ENCODE measurements around the gene ULK4.
"Not testable (repeated sequence)": the region's sequence is repeated elsewhere in the genome, so short reads cannot be mapped to it uniquely, and the experiment has no call there.

The ULK4 gene

GRCh38 chr3:41448396-41448795, 513.5 kb downstream of the ULK4 start:
- no peak for DNase-seq (ENCODE audit: low read depth)
- TF ChIP-seq POLR2A (IDR thresholded peaks at IDR 0.05; ENCODE audit: extremely low read depth, insufficient read length) (no peak), MAX (IDR thresholded peaks at IDR 0.05; ENCODE audit: low read depth, low read length) (no peak), CTCF (IDR thresholded peaks at IDR 0.05; ENCODE audit: low read depth, low read length) (no peak), MYC (IDR thresholded peaks at IDR 0.05; ENCODE audit: low read depth, low read length) (no peak)
- H3K4me3 ChIP-seq (ENCODE audit: low read depth, low read length), result no peak overlapping the region

GRCh38 chr3:41447701-41448100, 514.2 kb downstream of the ULK4 start:
- DNase-seq (ENCODE audit: low read depth), result no peak
- H3K4me3 ChIP-seq (ENCODE audit: low read depth, low read length), result no peak overlapping the region
- no peak for TF ChIP-seq MAX (IDR thresholded peaks at IDR 0.05; ENCODE audit: low read depth, low read length)
- no peak for TF ChIP-seq MYC (IDR thresholded peaks at IDR 0.05; ENCODE audit: low read depth, low read length)
- TF ChIP-seq POLR2A (IDR thresholded peaks at IDR 0.05; ENCODE audit: extremely low read depth, insufficient read length), result no peak
- TF ChIP-seq CTCF (IDR thresholded peaks at IDR 0.05; ENCODE audit: low read depth, low read length), result no peak

DNA sequence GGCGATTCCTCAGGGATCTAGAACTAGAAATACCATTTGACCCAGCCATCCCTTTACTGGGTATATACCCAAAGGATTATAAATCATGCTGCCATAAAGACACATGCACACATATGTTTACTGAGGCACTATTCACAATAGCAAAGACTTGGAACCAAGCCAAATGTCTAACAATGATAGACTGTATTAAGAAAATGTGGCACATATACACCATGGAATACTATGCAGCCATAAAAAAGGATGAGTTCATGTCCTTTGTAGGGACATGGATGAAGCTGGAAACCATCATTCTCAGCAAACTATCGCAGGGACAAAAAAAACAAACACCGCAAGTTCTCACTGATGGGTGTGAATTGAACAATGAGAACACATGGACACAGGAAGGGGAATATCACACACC, 515.6 kb downstream of the ULK4 start:
- H3K4me3 ChIP-seq (ENCODE audit: low read depth, low read length); DNase-seq (ENCODE audit: low read depth): not testable (repeated sequence)

- TF ChIP-seq MAX (IDR thresholded peaks at IDR 0.05; ENCODE audit: low read depth, low read length), result no peak
- TF ChIP-seq CTCF (IDR thresholded peaks at IDR 0.05; ENCODE audit: low read depth, low read length), result no peak
- no peak for TF ChIP-seq MYC (IDR thresholded peaks at IDR 0.05; ENCODE audit: low read depth, low read length)
- no peak for TF ChIP-seq POLR2A (IDR thresholded peaks at IDR 0.05; ENCODE audit: extremely low read depth, insufficient read length)
- H3K4me3 ChIP-seq (ENCODE audit: low read depth, low read length), result no peak overlapping the region
- DNase-seq (ENCODE audit: low read depth), result no peak
Observed at GRCh38 chr3:41441568-41441967, 520.3 kb downstream of the ULK4 start.

DNA sequence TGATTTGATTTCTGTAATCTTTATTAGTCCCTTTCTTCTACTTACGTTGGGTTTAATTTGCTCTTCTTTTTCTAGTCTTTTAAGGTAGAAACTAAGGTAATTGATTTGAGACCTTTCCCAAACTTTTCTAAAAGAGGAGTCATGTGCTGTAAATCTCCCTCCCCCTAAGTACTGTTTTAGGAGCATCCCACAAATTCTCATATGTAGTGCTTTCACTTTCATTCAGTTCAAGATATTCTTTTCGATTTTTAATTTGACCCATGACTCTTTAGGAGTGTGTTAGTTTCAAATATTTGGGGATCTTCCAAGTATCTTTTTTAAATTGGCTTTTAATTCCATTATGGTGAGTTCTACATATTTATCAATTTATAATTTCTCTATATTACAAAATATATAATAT, 520.8 kb downstream of the ULK4 start:
- DNase-seq (ENCODE audit: low read depth), result no peak
- H3K4me3 ChIP-seq (ENCODE audit: low read depth, low read length), result no peak overlapping the region
- TF ChIP-seq MAX (IDR thresholded peaks at IDR 0.05; ENCODE audit: low read depth, low read length) (no peak), POLR2A (IDR thresholded peaks at IDR 0.05; ENCODE audit: extremely low read depth, insufficient read length) (no peak), MYC (IDR thresholded peaks at IDR 0.05; ENCODE audit: low read depth, low read length) (no peak), CTCF (IDR thresholded peaks at IDR 0.05; ENCODE audit: low read depth, low read length) (no peak)

- DNase-seq (ENCODE audit: low read depth), result no peak
- no peak overlapping the region for H3K4me3 ChIP-seq (ENCODE audit: low read depth, low read length)
- no peak for TF ChIP-seq MYC (IDR thresholded peaks at IDR 0.05; ENCODE audit: low read depth, low read length)
- TF ChIP-seq CTCF (IDR thresholded peaks at IDR 0.05; ENCODE audit: low read depth, low read length), result no peak
- no peak for TF ChIP-seq MAX (IDR thresholded peaks at IDR 0.05; ENCODE audit: low read depth, low read length)
- no peak for TF ChIP-seq POLR2A (IDR thresholded peaks at IDR 0.05; ENCODE audit: extremely low read depth, insufficient read length)
Observed at GRCh38 chr3:41436983-41437382, 524.9 kb downstream of the ULK4 start.

Data from NB4 (cell line).